CD4-positive, alpha-beta T cell treated with Interleukin-15 for 4 hours (primary cell): ENCODE results near the gene TMEM184B.

Experiments
- DNase-seq: peaks from one replicate; pipeline ENCODE4 v3.0.0-alpha.2; 2020; ENCODE audit warnings: low spot score

Gene TMEM184B

GRCh38 chr22:38223289-38223960 lies 49.4 kb downstream of the TMEM184B start:
- DNase-seq: no peak

GRCh38 chr22:38222797-38223119 lies 50.1 kb downstream of the TMEM184B start:
- DNase-seq: no peak

DNA sequence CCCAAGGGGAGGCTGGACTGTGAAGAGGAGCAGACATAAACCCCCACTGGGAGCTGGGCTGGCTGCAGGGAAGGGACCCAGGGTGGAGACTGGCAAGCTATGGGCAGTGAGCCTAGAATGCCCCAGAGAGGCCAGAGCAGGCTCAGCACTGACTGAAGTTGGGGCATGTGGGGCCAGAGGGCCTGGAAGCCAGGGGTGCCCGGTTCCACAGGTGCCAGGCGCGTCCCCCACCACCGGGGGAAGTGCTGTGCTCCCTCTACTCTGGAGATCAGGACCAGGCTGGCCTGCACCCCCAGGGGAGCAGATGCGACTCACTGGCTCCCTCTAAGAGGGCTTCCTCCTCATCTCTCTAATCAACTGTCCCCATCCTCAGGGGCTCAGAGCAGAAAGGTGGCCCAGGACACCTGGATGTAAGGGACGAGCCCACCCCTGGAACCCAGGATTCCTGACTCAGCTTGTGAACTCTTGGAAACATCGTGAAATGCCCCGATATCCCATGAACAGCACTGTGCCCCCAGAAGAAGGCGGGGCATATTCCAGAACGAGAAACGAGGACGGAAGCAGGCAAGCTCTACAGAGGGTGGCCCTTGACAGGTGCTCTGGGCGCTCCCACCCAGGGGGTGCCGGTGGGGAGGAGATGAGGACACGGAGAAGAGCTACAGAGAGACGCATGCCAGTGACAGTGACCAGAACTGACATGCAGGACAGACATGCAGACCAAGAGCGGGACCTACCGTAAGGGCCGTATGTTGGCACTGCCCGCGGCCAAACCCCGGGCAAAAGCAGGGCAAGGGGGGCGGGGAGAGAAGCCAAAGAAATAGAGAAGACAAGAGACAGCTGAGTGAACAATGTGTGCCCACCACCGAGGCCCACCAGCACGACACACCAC lies 50.7 kb downstream of the TMEM184B start:
- no peak for DNase-seq

DNA sequence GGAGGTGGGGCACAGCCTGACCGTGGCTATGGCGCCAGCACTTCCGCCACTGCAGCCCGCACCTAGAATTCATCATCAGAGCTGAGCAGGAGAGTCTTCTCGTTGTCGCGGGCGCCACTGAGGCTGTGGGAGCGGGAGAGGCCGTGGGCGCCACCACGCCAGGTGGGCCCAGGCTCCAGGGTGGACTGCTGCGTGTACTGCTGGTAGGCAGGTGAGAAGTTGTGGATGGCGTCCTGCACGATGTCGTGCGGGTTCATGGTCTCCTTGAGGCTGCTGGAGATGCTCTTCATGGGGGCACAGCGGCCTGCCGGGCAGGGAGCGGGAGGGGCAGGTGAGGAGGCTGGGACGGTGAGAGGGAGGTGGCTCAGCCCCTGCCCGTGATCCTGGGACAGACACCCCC lies 51.4 kb downstream of the TMEM184B start:
- no peak for DNase-seq

GRCh38 chr22:38220653-38221386 lies 52.0 kb downstream of the TMEM184B start:
- DNase-seq: no peak

- DNase-seq: no peak
These were observed 52.6 kb downstream of the TMEM184B start for GRCh38 chr22:38220163-38220562.

GRCh38 chr22:38219632-38220031 lies 53.2 kb downstream of the TMEM184B start:
- no peak for DNase-seq

- peak; percentile 30 for DNase-seq
These were observed 53.9 kb downstream of the TMEM184B start for GRCh38 chr22:38218661-38219622.

- no peak for DNase-seq
These were observed 57.4 kb downstream of the TMEM184B start for GRCh38 chr22:38215156-38216038.

DNA sequence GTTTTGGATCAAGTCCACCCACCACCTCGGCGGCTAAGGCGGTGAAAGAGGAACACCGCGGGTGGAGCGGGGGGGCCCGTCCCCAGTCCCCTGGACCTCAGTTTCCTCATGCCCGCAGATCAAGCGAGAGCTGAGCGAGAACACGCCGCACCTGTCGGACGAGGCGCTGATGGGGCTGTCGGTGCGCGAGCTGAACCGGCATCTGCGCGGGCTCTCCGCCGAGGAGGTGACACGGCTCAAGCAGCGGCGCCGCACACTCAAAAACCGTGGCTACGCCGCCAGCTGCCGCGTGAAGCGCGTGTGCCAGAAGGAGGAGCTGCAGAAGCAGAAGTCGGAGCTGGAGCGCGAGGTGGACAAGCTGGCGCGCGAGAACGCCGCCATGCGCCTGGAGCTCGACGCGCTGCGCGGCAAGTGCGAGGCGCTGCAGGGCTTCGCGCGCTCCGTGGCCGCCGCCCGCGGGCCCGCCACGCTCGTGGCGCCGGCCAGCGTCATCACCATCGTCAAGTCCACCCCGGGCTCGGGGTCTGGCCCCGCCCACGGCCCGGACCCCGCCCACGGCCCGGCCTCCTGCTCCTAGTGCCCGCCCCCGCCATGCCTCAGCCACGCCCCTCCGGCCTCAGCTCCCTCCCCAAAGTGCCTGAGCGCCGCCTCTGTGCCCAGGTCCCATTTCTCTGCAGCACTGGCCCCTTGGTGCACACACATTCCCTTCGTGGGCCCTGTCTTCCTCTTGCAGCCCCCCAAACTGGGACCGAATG lies 58.3 kb downstream of the TMEM184B start:
- peak; percentile 85 for DNase-seq

GRCh38 chr22:38213990-38214301 lies 58.9 kb downstream of the TMEM184B start:
- DNase-seq: no peak

DNA sequence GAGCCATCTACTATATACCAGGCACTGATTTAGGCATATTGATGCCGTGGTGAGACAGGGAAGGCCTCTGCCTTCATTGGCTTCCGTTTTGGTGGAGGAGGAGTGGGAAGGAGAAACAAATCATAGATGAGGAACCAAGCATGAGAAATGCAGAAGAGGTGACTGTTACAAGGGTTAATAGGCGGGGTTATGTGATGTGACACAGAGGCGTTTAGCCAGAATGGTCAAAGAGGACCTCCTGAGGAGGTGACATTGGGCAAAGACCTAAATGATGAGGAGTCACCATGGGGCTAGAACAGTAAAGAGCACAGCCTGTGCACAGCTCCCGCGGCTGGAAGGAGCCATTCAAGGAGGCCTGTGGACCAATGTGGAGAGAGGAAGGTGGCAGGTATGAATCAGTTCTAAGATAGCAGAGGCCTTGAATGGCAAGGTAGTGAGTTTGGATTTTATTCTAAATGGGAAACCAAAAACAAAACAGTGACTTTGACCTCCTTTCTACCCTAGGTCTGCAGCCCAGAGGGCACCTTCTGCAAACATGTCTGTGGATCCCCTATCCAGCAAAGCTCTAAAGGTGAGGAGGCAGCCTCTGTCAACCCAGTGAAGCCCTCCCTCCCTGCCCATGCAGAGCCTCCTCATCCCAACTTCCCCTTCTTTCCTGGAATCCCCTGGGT lies 59.4 kb downstream of the TMEM184B start:
- DNase-seq: no peak

GRCh38 chr22:38212442-38212841 lies 60.4 kb downstream of the TMEM184B start:
- no peak for DNase-seq

- no peak for DNase-seq
These were observed 61.3 kb downstream of the TMEM184B start for GRCh38 chr22:38211556-38211955.

- no peak for DNase-seq
These were observed 64.2 kb downstream of the TMEM184B start for GRCh38 chr22:38208551-38208968.

- no peak for DNase-seq
These were observed 64.8 kb downstream of the TMEM184B start for GRCh38 chr22:38207898-38208432.

DNA sequence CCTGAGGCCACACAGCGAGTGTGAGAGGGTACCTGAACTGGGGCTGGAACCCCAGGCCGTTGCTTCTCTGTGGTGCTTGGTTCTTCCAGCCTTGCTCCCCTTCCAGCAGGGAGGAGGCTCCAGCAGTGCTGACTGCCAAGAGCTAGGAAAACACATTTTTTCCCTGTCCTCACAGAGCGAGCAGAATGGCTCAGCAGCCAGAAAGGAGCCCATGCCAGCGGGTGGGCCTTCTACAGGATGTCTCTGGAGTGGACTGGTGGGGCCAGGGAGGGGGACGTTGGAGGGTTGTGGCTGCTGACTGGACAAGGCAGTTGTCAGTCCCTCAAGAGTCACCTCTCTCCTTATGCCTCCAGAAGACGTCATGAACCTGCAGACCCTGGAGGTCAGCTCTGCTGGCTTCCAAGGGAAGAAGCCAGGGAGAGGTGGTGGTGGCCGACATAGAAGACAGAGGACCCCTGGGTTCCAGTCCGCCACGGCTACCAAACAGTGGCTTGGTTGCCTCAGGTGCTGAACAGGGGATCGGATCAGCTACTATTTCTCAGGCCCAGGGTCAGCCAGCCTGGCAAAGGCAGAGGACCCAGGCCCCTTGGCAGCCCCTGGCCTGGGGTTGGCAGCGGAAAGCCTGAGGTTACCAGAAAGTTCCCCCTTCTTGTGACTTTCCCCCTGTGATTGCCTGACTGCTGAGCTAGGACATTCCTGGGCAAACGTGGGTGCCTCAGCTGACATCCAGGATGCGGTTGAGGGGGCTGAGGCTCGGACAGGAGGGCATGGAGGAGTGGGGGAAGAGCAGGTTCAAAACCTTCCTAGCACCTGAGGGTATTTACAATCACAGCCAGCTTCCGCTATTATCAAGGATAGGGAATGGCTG lies 67.3 kb downstream of the TMEM184B start:
- DNase-seq: no peak

DNA sequence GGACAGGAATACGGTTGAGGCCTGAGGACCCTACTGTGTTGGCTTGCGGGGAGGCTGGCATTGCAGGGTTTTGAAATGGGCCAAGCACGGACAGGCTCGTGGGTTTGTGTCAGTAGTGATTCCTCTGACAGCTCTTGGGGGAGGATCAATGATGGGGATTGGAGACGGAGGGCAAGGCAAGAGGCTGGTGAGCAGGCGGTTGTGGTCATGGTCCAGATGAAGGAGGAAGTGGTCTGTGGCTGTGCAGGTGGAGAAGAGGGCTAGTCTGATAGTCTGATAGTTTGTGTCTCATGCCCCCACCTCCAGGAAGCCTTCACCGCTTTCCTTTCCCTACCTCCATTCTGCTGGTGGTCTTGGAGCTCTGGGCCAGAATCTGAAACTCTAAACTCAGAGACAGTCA lies 68.0 kb downstream of the TMEM184B start:
- no peak for DNase-seq
